ENCODE data around the gene CIAO3. TPM values are rescaled to one million over a fixed set of nuclear protein-coding genes. Genes with fewer than 3 reads are reported as not detected.

Gene CIAO3
- polyA plus RNA-seq, 1 donor from 2014 or later, result 57.8 TPM

- Histone ChIP-seq H3K9me2 (ENCODE audit: insufficient read depth, low read length) (no peaks in the 10 kb centered on the region), H3K27me3 (ENCODE audit: insufficient read depth, low read depth, low read length) (peaks cover 48% of the 10 kb centered on the region), H2AFZ (ENCODE audit: low read depth, low read length) (no peak overlapping the region), H3K36me3 (ENCODE audit: insufficient read depth, low read length) (no peaks in the 10 kb centered on the region), H3K9ac (ENCODE audit: low read length) (no peak overlapping the region), H3K9me3 (ENCODE audit: low read length) (no peaks in the 10 kb centered on the region), H3K4me3 (ENCODE audit: low read length) (no peak overlapping the region), H3K4me2 (ENCODE audit: low read length) (no peak overlapping the region), H3F3A (ENCODE audit: insufficient read depth, low read length, poor library complexity, severe bottlenecking) (no peaks in the 10 kb centered on the region), H3K27ac (ENCODE audit: low read length) (no peak overlapping the region), H3K79me2 (replicated peaks; ENCODE audit: insufficient read depth, low read length) (peaks cover 32% of the 10 kb centered on the region), H4K20me1 (ENCODE audit: insufficient read depth) (peaks cover 52% of the 10 kb centered on the region)
- TF ChIP-seq REST (IDR thresholded peaks at IDR 0.05; ENCODE audit: borderline replicate concordance), result no peak
- TF ChIP-seq SMC3 (conservative IDR thresholded peaks at IDR 0.05; ENCODE audit: poor library complexity), result no peak
- no peak for TF ChIP-seq MXI1 (conservative IDR thresholded peaks at IDR 0.05; ENCODE audit: poor library complexity, severe bottlenecking)
- TF ChIP-seq CTCF (IDR thresholded peaks at IDR 0.05; ENCODE audit: poor library complexity, severe bottlenecking), result no peak
- TF ChIP-seq EP300 (conservative IDR thresholded peaks at IDR 0.05; ENCODE audit: poor library complexity, severe bottlenecking), result no peak
- TF ChIP-seq EZH2 (IDR thresholded peaks at IDR 0.05; ENCODE audit: borderline replicate concordance, insufficient read depth, low read length, poor library complexity, severe bottlenecking), result no peak
- no peak for TF ChIP-seq RAD21 (conservative IDR thresholded peaks at IDR 0.05)
- no peak for TF ChIP-seq POLR2AphosphoS5 (IDR thresholded peaks at IDR 0.05)
- TF ChIP-seq TAF1 (IDR thresholded peaks at IDR 0.05; ENCODE audit: low read depth), result no peak
Observed at GRCh38 chr16:698911-699671, 41.7 kb downstream of the CIAO3 start.

GRCh38 chr16:695355-696089 is 45.3 kb downstream of the CIAO3 start:
- Histone ChIP-seq H3K27ac (ENCODE audit: low read length) (no peak overlapping the region), H3K4me3 (ENCODE audit: low read length) (peak overlapping the region; percentile 33), H3F3A (ENCODE audit: insufficient read depth, low read length, poor library complexity, severe bottlenecking) (no peaks in the 10 kb centered on the region), H3K79me2 (replicated peaks; ENCODE audit: insufficient read depth, low read length) (peaks cover 5% of the 10 kb centered on the region), H4K20me1 (ENCODE audit: insufficient read depth) (peaks cover 16% of the 10 kb centered on the region), H3K27me3 (ENCODE audit: insufficient read depth, low read depth, low read length) (peaks cover 34% of the 10 kb centered on the region), H3K36me3 (ENCODE audit: insufficient read depth, low read length) (no peaks in the 10 kb centered on the region), H3K9ac (ENCODE audit: low read length) (no peak overlapping the region), H3K9me3 (ENCODE audit: low read length) (no peaks in the 10 kb centered on the region), H3K9me2 (ENCODE audit: insufficient read depth, low read length) (no peaks in the 10 kb centered on the region), H2AFZ (ENCODE audit: low read depth, low read length) (no peak overlapping the region), H3K4me2 (ENCODE audit: low read length) (no peak overlapping the region)
- TF ChIP-seq POLR2AphosphoS5 (IDR thresholded peaks at IDR 0.05), result no peak
- no peak for TF ChIP-seq EP300 (conservative IDR thresholded peaks at IDR 0.05; ENCODE audit: poor library complexity, severe bottlenecking)
- TF ChIP-seq REST (IDR thresholded peaks at IDR 0.05; ENCODE audit: borderline replicate concordance), result no peak
- TF ChIP-seq MXI1 (conservative IDR thresholded peaks at IDR 0.05; ENCODE audit: poor library complexity, severe bottlenecking), result no peak
- TF ChIP-seq CTCF (IDR thresholded peaks at IDR 0.05; ENCODE audit: poor library complexity, severe bottlenecking), result no peak
- no peak for TF ChIP-seq EZH2 (IDR thresholded peaks at IDR 0.05; ENCODE audit: borderline replicate concordance, insufficient read depth, low read length, poor library complexity, severe bottlenecking)
- no peak for TF ChIP-seq TAF1 (IDR thresholded peaks at IDR 0.05; ENCODE audit: low read depth)
- TF ChIP-seq RAD21 (conservative IDR thresholded peaks at IDR 0.05), result no peak
- TF ChIP-seq SMC3 (conservative IDR thresholded peaks at IDR 0.05; ENCODE audit: poor library complexity), result no peak
